Measurements from ENCODE around the gene KCNJ6.

DNA sequence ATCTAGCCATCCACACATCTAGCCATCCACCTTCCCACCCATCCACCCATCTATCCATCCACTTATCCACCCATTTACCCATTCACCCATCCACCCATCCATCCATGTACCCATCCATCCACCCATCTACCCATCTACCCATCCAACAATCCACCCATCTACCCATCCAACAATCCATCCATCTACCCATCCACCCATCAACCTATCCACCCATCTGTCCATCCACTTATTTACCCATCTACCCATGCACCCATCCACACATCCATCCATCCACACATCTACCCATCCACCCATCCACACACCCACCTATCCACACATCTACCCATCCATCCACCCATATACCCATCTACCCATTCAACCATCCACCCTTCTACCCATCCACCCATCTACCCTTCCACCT, 311.3 kb downstream of the KCNJ6 start:
- TF ChIP-seq, protein P1, sequence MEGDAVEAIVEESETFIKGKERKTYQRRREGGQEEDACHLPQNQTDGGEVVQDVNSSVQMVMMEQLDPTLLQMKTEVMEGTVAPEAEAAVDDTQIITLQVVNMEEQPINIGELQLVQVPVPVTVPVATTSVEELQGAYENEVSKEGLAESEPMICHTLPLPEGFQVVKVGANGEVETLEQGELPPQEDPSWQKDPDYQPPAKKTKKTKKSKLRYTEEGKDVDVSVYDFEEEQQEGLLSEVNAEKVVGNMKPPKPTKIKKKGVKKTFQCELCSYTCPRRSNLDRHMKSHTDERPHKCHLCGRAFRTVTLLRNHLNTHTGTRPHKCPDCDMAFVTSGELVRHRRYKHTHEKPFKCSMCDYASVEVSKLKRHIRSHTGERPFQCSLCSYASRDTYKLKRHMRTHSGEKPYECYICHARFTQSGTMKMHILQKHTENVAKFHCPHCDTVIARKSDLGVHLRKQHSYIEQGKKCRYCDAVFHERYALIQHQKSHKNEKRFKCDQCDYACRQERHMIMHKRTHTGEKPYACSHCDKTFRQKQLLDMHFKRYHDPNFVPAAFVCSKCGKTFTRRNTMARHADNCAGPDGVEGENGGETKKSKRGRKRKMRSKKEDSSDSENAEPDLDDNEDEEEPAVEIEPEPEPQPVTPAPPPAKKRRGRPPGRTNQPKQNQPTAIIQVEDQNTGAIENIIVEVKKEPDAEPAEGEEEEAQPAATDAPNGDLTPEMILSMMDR (IDR thresholded peaks at IDR 0.05 in 2 of 3, conservative IDR thresholded peaks at IDR 0.05 in 1 of 3; ENCODE audit: borderline replicate concordance in 1 of 3, insufficient read depth in 1 of 3, low read depth in 2 of 3, low read length in 2 of 3), result no peak
- TF ChIP-seq, protein P2, sequence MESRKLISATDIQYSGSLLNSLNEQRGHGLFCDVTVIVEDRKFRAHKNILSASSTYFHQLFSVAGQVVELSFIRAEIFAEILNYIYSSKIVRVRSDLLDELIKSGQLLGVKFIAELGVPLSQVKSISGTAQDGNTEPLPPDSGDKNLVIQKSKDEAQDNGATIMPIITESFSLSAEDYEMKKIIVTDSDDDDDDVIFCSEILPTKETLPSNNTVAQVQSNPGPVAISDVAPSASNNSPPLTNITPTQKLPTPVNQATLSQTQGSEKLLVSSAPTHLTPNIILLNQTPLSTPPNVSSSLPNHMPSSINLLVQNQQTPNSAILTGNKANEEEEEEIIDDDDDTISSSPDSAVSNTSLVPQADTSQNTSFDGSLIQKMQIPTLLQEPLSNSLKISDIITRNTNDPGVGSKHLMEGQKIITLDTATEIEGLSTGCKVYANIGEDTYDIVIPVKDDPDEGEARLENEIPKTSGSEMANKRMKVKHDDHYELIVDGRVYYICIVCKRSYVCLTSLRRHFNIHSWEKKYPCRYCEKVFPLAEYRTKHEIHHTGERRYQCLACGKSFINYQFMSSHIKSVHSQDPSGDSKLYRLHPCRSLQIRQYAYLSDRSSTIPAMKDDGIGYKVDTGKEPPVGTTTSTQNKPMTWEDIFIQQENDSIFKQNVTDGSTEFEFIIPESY (IDR thresholded peaks at IDR 0.05; ENCODE audit: extremely low read depth, insufficient replicate concordance, low read length), result no peak
- no peak for TF ChIP-seq RAD21 (IDR thresholded peaks at IDR 0.05; ENCODE audit: low read depth)
- TF ChIP-seq YY1 (IDR thresholded peaks at IDR 0.05; ENCODE audit: extremely low read depth, insufficient replicate concordance, low read depth, low read length), result no peak
- no peak for TF ChIP-seq CBX3 (IDR thresholded peaks at IDR 0.05; ENCODE audit: low read depth)
- no peak for TF ChIP-seq JUND (IDR thresholded peaks at IDR 0.05)

Measured in HCT116 (cell line).